Measurements from ENCODE around the gene CADPS2.

- no peak for TF ChIP-seq POLR2A (IDR thresholded peaks at IDR 0.05; ENCODE audit: low read depth)
- TF ChIP-seq, protein P1, sequence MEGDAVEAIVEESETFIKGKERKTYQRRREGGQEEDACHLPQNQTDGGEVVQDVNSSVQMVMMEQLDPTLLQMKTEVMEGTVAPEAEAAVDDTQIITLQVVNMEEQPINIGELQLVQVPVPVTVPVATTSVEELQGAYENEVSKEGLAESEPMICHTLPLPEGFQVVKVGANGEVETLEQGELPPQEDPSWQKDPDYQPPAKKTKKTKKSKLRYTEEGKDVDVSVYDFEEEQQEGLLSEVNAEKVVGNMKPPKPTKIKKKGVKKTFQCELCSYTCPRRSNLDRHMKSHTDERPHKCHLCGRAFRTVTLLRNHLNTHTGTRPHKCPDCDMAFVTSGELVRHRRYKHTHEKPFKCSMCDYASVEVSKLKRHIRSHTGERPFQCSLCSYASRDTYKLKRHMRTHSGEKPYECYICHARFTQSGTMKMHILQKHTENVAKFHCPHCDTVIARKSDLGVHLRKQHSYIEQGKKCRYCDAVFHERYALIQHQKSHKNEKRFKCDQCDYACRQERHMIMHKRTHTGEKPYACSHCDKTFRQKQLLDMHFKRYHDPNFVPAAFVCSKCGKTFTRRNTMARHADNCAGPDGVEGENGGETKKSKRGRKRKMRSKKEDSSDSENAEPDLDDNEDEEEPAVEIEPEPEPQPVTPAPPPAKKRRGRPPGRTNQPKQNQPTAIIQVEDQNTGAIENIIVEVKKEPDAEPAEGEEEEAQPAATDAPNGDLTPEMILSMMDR (IDR thresholded peaks at IDR 0.05) = no peak
Measured at GRCh38 chr7:122889116-122889515, 2.9 kb upstream of the CADPS2 start.
